SU-DHL-6 (cell line): ENCODE measurements around the gene GSS.

Experiments
- H2AFZ ChIP-seq: fragments of 200-600 bp; sonication (generic); 2 replicates; pipeline ENCODE4 v1.6.1; 2014; ENCODE audit warnings: low read depth, mild to moderate bottlenecking, moderate library complexity, mixed read lengths, antibody characterized with exemption, low read length; ENCODE audit not compliant: severe bottlenecking
- H3F3A ChIP-seq: fragments of 200-600 bp; shearing (Covaris generic); 2 replicates; pipeline ENCODE4 v1.6.0; 2016; ENCODE audit warnings: antibody characterized with exemption, mild to moderate bottlenecking; ENCODE audit not compliant: insufficient read depth
- H3K27ac ChIP-seq: fragments of 200-600 bp; sonication (generic); 2 replicates; pipeline ENCODE4 v1.5.1; 2016; ENCODE audit warnings: low read depth, mild to moderate bottlenecking, low read length, moderate library complexity, mixed read lengths
- H3K27me3 ChIP-seq: fragments of 200-600 bp; sonication (generic), shearing (Covaris generic); 2 replicates; pipeline ENCODE4 v1.6.0; 2014; ENCODE audit warnings: mild to moderate bottlenecking, low read length
- H3K36me3 ChIP-seq: fragments of 200-600 bp; sonication (generic); 2 replicates; pipeline ENCODE4 v1.6.1; 2014; ENCODE audit warnings: mild to moderate bottlenecking, low read length, mixed read lengths
- H3K4me2 ChIP-seq: fragments of 300-600, 200-600 bp; shearing (Covaris generic), sonication (generic); 2 replicates; pipeline ENCODE4 v1.6.0; 2014; ENCODE audit warnings: low read length, low read depth, mild to moderate bottlenecking; ENCODE audit not compliant: poor library complexity, severe bottlenecking
- H3K4me3 ChIP-seq: fragments of 200-600 bp; sonication (generic); 2 replicates; pipeline ENCODE4 v1.5.1; 2014; ENCODE audit warnings: antibody characterized with exemption, low read length, mild to moderate bottlenecking, mixed read lengths; ENCODE audit not compliant: insufficient read depth, poor library complexity, severe bottlenecking
- H3K79me2 ChIP-seq: fragments of 200-600 bp; sonication (generic); 2 replicates; pipeline ENCODE4 v1.6.1; 2014; ENCODE audit warnings: mild to moderate bottlenecking, low read length, moderate library complexity; ENCODE audit not compliant: insufficient read depth
- H3K9ac ChIP-seq: fragments of 200-600 bp; sonication (generic); 2 replicates; pipeline ENCODE4 v1.7.0; 2014; ENCODE audit warnings: mild to moderate bottlenecking, low read length
- H3K9me2 ChIP-seq: fragments of 200-600 bp; sonication (generic); replicated peaks from 2 replicates; pipeline ENCODE4 v1.6.1; 2014; ENCODE audit warnings: low read length; ENCODE audit not compliant: insufficient read depth
- H3K9me3 ChIP-seq: fragments of 200-600 bp; sonication (generic); 2 replicates; pipeline ENCODE4 v1.6.1; 2014; ENCODE audit warnings: low read length, mixed read lengths; ENCODE audit not compliant: insufficient read depth
- H4K20me1 ChIP-seq: fragments of 200-600 bp; sonication (generic); 2 replicates; pipeline ENCODE4 v1.6.1; 2014; ENCODE audit warnings: low read depth, mild to moderate bottlenecking, antibody characterized with exemption, low read length, moderate library complexity, mixed read lengths
- CTCF ChIP-seq: fragments of 200-600 bp; sonication (generic); IDR thresholded peaks from one replicate; pipeline ENCODE4 v1.5.1; 2017; ENCODE audit warnings: antibody characterized with exemption, mild to moderate bottlenecking, low read length, moderate library complexity; ENCODE audit not compliant: insufficient read depth, poor library complexity, severe bottlenecking
- EZH2phosphoT487 ChIP-seq: fragments of 200-600 bp; sonication (generic), shearing (Covaris generic); conservative IDR thresholded peaks from 2 replicates; pipeline ENCODE4 v1.6.1; 2018; ENCODE audit warnings: mild to moderate bottlenecking, antibody characterized with exemption, low read length, moderate library complexity, mixed read lengths

GSS gene

GRCh38 chr20:34925981-34926380 is 29.6 kb downstream of the GSS start:
- TF ChIP-seq EZH2phosphoT487 (no peak), CTCF (no peak)
- no peaks in the 10 kb centered on the region for H4K20me1 ChIP-seq
- no peaks in the 10 kb centered on the region for H3K27me3 ChIP-seq
- no peak overlapping the region for H3K9ac ChIP-seq
- no peaks in the 10 kb centered on the region for H3K79me2 ChIP-seq
- H3K9me2 ChIP-seq: no peaks in the 10 kb centered on the region
- H3K9me3 ChIP-seq: no peaks in the 10 kb centered on the region
- no peaks in the 10 kb centered on the region for H3F3A ChIP-seq
- no peaks in the 10 kb centered on the region for H3K36me3 ChIP-seq
- no peak overlapping the region for H3K4me2 ChIP-seq
- no peak overlapping the region for H3K4me3 ChIP-seq
- no peak overlapping the region for H2AFZ ChIP-seq
- no peak overlapping the region for H3K27ac ChIP-seq

- no peak overlapping the region for H2AFZ ChIP-seq
- no peaks in the 10 kb centered on the region for H3K9me2 ChIP-seq
- no peaks in the 10 kb centered on the region for H3K27me3 ChIP-seq
- no peaks in the 10 kb centered on the region for H3K36me3 ChIP-seq
- H4K20me1 ChIP-seq: no peaks in the 10 kb centered on the region
- H3K4me2 ChIP-seq: no peak overlapping the region
- H3F3A ChIP-seq: no peaks in the 10 kb centered on the region
- H3K9ac ChIP-seq: no peak overlapping the region
- H3K4me3 ChIP-seq: no peak overlapping the region
- H3K79me2 ChIP-seq: no peaks in the 10 kb centered on the region
- H3K27ac ChIP-seq: no peak overlapping the region
- no peak for TF ChIP-seq CTCF
- TF ChIP-seq EZH2phosphoT487: no peak
- H3K9me3 ChIP-seq: no peaks in the 10 kb centered on the region
Observed at GRCh38 chr20:34925341-34925740, 30.3 kb downstream of the GSS start.

- Histone ChIP-seq H3K9ac (no peak overlapping the region), H3F3A (no peaks in the 10 kb centered on the region), H3K4me3 (no peak overlapping the region), H3K4me2 (no peak overlapping the region), H3K36me3 (no peaks in the 10 kb centered on the region), H3K27ac (no peak overlapping the region), H4K20me1 (no peaks in the 10 kb centered on the region), H3K9me3 (no peaks in the 10 kb centered on the region), H2AFZ (no peak overlapping the region), H3K9me2 (no peaks in the 10 kb centered on the region), H3K79me2 (no peaks in the 10 kb centered on the region), H3K27me3 (no peaks in the 10 kb centered on the region)
- TF ChIP-seq EZH2phosphoT487 (no peak), CTCF (no peak)
Observed at GRCh38 chr20:34923414-34923813, 32.2 kb downstream of the GSS start.
